NB4 (cell line): Measurements from ENCODE around the gene C2orf76.

Source experiments
- MYC ChIP-seq: IDR thresholded peaks from 2 replicates; pipeline ENCODE4 v1.6.1; 2011; ENCODE audit warnings: low read depth, low read length
- POLR2A ChIP-seq: IDR thresholded peaks from 2 replicates; pipeline ENCODE4 v1.6.1; 2011; ENCODE audit warnings: mild to moderate bottlenecking; ENCODE audit not compliant: insufficient read length; ENCODE audit errors: extremely low read depth
- TF ChIP-seq, protein P1 (sequence below): IDR thresholded peaks from one replicate; pipeline ENCODE4 v1.5.1; 2012; ENCODE audit warnings: low read depth, low read length
- TF ChIP-seq, protein P2 (sequence below): IDR thresholded peaks from 2 replicates; pipeline ENCODE4 v1.6.1; 2011; ENCODE audit warnings: low read depth, low read length

DNA sequence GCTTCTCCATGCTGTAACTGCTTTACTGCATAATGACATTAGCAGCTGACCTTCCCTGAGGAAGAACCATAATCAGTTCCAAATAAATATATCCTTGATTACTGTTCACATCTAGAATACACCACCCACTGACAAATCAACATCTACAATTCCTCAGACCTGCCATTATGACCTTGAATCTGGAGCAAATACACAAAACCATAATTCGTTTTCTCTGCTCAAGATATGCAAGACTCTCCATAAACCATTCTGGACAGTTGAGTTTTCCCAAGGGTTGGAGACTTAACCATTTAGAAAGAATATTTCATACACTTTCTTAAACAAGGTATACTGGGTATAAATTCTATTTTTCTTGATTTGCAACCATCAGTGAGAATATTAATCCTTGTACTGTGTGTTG is 11.8 kb downstream of the C2orf76 start:
- TF ChIP-seq, protein P1, sequence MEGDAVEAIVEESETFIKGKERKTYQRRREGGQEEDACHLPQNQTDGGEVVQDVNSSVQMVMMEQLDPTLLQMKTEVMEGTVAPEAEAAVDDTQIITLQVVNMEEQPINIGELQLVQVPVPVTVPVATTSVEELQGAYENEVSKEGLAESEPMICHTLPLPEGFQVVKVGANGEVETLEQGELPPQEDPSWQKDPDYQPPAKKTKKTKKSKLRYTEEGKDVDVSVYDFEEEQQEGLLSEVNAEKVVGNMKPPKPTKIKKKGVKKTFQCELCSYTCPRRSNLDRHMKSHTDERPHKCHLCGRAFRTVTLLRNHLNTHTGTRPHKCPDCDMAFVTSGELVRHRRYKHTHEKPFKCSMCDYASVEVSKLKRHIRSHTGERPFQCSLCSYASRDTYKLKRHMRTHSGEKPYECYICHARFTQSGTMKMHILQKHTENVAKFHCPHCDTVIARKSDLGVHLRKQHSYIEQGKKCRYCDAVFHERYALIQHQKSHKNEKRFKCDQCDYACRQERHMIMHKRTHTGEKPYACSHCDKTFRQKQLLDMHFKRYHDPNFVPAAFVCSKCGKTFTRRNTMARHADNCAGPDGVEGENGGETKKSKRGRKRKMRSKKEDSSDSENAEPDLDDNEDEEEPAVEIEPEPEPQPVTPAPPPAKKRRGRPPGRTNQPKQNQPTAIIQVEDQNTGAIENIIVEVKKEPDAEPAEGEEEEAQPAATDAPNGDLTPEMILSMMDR = no peak
- no peak for TF ChIP-seq POLR2A
- TF ChIP-seq MYC = no peak
- TF ChIP-seq, protein P2, sequence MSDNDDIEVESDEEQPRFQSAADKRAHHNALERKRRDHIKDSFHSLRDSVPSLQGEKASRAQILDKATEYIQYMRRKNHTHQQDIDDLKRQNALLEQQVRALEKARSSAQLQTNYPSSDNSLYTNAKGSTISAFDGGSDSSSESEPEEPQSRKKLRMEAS = no peak
